Activated CD4-positive, alpha-beta T cell treated with anti-CD3 and anti-CD28 coated beads for 1 hour (primary cell): ENCODE measurements around the gene ATP8A2.

Experiments used
- DNase-seq: peaks from one replicate; pipeline ENCODE4 v3.0.0-alpha.2; 2020

Gene ATP8A2

GRCh38 chr13:26021956-26022355 is 650.2 kb downstream of the ATP8A2 start:
- DNase-seq, result no peak

GRCh38 chr13:26022538-26023292 is 650.9 kb downstream of the ATP8A2 start:
- DNase-seq, result no peak

GRCh38 chr13:26024558-26024957 is 652.8 kb downstream of the ATP8A2 start:
- DNase-seq, result no peak

GRCh38 chr13:26025196-26025595 is 653.4 kb downstream of the ATP8A2 start:
- no peak for DNase-seq

GRCh38 chr13:26025771-26026170 is 654.0 kb downstream of the ATP8A2 start:
- DNase-seq, result no peak

GRCh38 chr13:26026211-26026610 is 654.4 kb downstream of the ATP8A2 start:
- no peak for DNase-seq

GRCh38 chr13:26029581-26030136 is 657.9 kb downstream of the ATP8A2 start:
- DNase-seq, result no peak

GRCh38 chr13:26030331-26030730 is 658.6 kb downstream of the ATP8A2 start:
- DNase-seq, result no peak

GRCh38 chr13:26034018-26034417 is 662.2 kb downstream of the ATP8A2 start:
- no peak for DNase-seq

GRCh38 chr13:26036383-26036782 is 664.6 kb downstream of the ATP8A2 start:
- no peak for DNase-seq

- DNase-seq, result no peak
These were observed 665.5 kb downstream of the ATP8A2 start for GRCh38 chr13:26037302-26037701.

- no peak for DNase-seq
These were observed 667.2 kb downstream of the ATP8A2 start for GRCh38 chr13:26038931-26039475.

- no peak for DNase-seq
These were observed 669.7 kb downstream of the ATP8A2 start for GRCh38 chr13:26041444-26041843.

- no peak for DNase-seq
These were observed 671.0 kb downstream of the ATP8A2 start for GRCh38 chr13:26042785-26043184.

GRCh38 chr13:26045142-26045541 is 673.4 kb downstream of the ATP8A2 start:
- no peak for DNase-seq

- DNase-seq, result no peak
These were observed 674.9 kb downstream of the ATP8A2 start for GRCh38 chr13:26046639-26047038.

GRCh38 chr13:26047040-26047439 is 675.3 kb downstream of the ATP8A2 start:
- DNase-seq, result no peak

GRCh38 chr13:26048741-26049140 is 677.0 kb downstream of the ATP8A2 start:
- no peak for DNase-seq

- no peak for DNase-seq
These were observed 678.9 kb downstream of the ATP8A2 start for GRCh38 chr13:26050568-26051230.

GRCh38 chr13:26051231-26051656 is 679.5 kb downstream of the ATP8A2 start:
- DNase-seq, result no peak

GRCh38 chr13:26051657-26052311 is 680.0 kb downstream of the ATP8A2 start, which contains the start of gene SHISA2:
Gene SHISA2, minus strand, starts transcription at chr13:26052016. Its CDS starts 1,041 bp downstream, at chr13:26050975.
- DNase-seq, result no peak

GRCh38 chr13:26052337-26052736 is 680.6 kb downstream of the ATP8A2 start:
- DNase-seq, result no peak

- no peak for DNase-seq
These were observed 681.7 kb downstream of the ATP8A2 start for GRCh38 chr13:26053418-26053980.
